Activated CD4-positive, alpha-beta T cell treated with anti-CD3 and anti-CD28 coated beads for 4 hours (primary cell): ENCODE data around the gene KCNJ11.

Experiments used
- DNase-seq, 2 donors: peaks; one replicate each; pipeline ENCODE4 v3.0.0-alpha.2; 2020

KCNJ11 gene

GRCh38 chr11:17352950-17353820, 35.3 kb downstream of the KCNJ11 start:
- DNase-seq = peak; percentile 68 to 69

GRCh38 chr11:17351510-17352176, 36.8 kb downstream of the KCNJ11 start, which contains the start of gene NCR3LG1:
TSS of gene NCR3LG1 (plus strand) at chr11:17351800. CDS start at chr11:17351970, 170 bp downstream.
- peak; percentile 70 to 72 for DNase-seq

- no peak for DNase-seq
Measured at GRCh38 chr11:17351172-17351509, 37.3 kb downstream of the KCNJ11 start.

GRCh38 chr11:17350455-17351171, 37.8 kb downstream of the KCNJ11 start:
- DNase-seq = no peak

GRCh38 chr11:17347676-17348075, 40.8 kb downstream of the KCNJ11 start:
- no peak for DNase-seq

- DNase-seq = peak; percentile 18 to 21
Measured at GRCh38 chr11:17343907-17344306, 44.6 kb downstream of the KCNJ11 start.

GRCh38 chr11:17343257-17343656, 45.2 kb downstream of the KCNJ11 start:
- no peak for DNase-seq
